Endothelial cell (in vitro differentiated cells): ENCODE results near the gene CELA3B. TPM values are rescaled to one million over a fixed set of nuclear protein-coding genes. Genes with fewer than 3 reads are reported as not detected.

Experiments used
- DNase-seq: peaks from one replicate; pipeline ENCODE4 v3.0.0; 2021; ENCODE audit warnings: low spot score
- H3K27ac Mint-ChIP-seq: one replicate; pipeline ENCODE4 v1.8.0; 2021; ENCODE audit warnings: mixed read lengths, inconsistent platforms; ENCODE audit not compliant: unreplicated experiment
- H3K27me3 Mint-ChIP-seq: one replicate; pipeline ENCODE4 v1.8.0; 2021; ENCODE audit warnings: mild to moderate bottlenecking, moderate library complexity, mixed read lengths, inconsistent platforms; ENCODE audit not compliant: unreplicated experiment
- H3K36me3 Mint-ChIP-seq: one replicate; pipeline ENCODE4 v1.8.0; 2021; ENCODE audit warnings: mild to moderate bottlenecking, low read depth, mixed read lengths, inconsistent platforms; ENCODE audit not compliant: unreplicated experiment
- H3K4me1 Mint-ChIP-seq: one replicate; pipeline ENCODE4 v1.8.0; 2021; ENCODE audit warnings: mild to moderate bottlenecking, mixed read lengths, inconsistent platforms; ENCODE audit not compliant: unreplicated experiment
- H3K4me3 Mint-ChIP-seq: one replicate; pipeline ENCODE4 v1.8.0; 2021; ENCODE audit warnings: mild to moderate bottlenecking, mixed read lengths, inconsistent platforms; ENCODE audit not compliant: unreplicated experiment
- H3K9me3 Mint-ChIP-seq: one replicate; pipeline ENCODE4 v1.8.0; 2021; ENCODE audit warnings: mixed read lengths, inconsistent platforms; ENCODE audit not compliant: unreplicated experiment
- CTCF ChIP-seq: fragments of 200-600 bp; sonication (generic); IDR thresholded peaks from one replicate; pipeline ENCODE4 v1.5.0; 2021; ENCODE audit warnings: antibody characterized with exemption; ENCODE audit not compliant: unreplicated experiment
- total RNA-seq: library from RNA; stranded (reverse); fragmentation: NEBNext Ultra II Directional; extraction: Animal tissue kit (Norgen Biotek cat#: 25700); gene quantifications from one replicate; pipeline ENCODE4 v1.2.1, GENCODE V29; 2021; ENCODE audit not compliant: unreplicated experiment

The CELA3B gene
- total RNA-seq, 1 donor from 2014 or later: not detected

- Mint-ChIP-seq H3K4me1 (peaks cover 66% of the 10 kb centered on the region), H3K4me3 (peak overlapping the region; percentile 88), H3K27ac (no peak overlapping the region), H3K27me3 (peaks cover 22% of the 10 kb centered on the region), H3K9me3 (no peaks in the 10 kb centered on the region), H3K36me3 (peaks cover 34% of the 10 kb centered on the region)
- no peak for DNase-seq
- TF ChIP-seq CTCF: no peak
These were observed 45.4 kb upstream of the CELA3B start for GRCh38 chr1:21931171-21932093.

- no peak for TF ChIP-seq CTCF
- H3K4me1 Mint-ChIP-seq: peaks cover 61% of the 10 kb centered on the region
- H3K4me3 Mint-ChIP-seq: peak overlapping the region; percentile 88
- H3K9me3 Mint-ChIP-seq: no peaks in the 10 kb centered on the region
- peaks cover 34% of the 10 kb centered on the region for H3K36me3 Mint-ChIP-seq
- DNase-seq: no peak
- peaks cover 22% of the 10 kb centered on the region for H3K27me3 Mint-ChIP-seq
- peak overlapping the region; percentile 53 for H3K27ac Mint-ChIP-seq
These were observed 44.7 kb upstream of the CELA3B start for GRCh38 chr1:21932127-21932526.

- H3K27me3 Mint-ChIP-seq: peaks cover 26% of the 10 kb centered on the region
- DNase-seq: peak; percentile 46
- no peak for TF ChIP-seq CTCF
- H3K4me1 Mint-ChIP-seq: peaks cover 60% of the 10 kb centered on the region
- H3K4me3 Mint-ChIP-seq: peak overlapping the region; percentile 88
- H3K36me3 Mint-ChIP-seq: peaks cover 39% of the 10 kb centered on the region
- peak overlapping the region; percentile 93 for H3K27ac Mint-ChIP-seq
- no peaks in the 10 kb centered on the region for H3K9me3 Mint-ChIP-seq
These were observed 43.2 kb upstream of the CELA3B start for GRCh38 chr1:21933397-21934248.

DNA sequence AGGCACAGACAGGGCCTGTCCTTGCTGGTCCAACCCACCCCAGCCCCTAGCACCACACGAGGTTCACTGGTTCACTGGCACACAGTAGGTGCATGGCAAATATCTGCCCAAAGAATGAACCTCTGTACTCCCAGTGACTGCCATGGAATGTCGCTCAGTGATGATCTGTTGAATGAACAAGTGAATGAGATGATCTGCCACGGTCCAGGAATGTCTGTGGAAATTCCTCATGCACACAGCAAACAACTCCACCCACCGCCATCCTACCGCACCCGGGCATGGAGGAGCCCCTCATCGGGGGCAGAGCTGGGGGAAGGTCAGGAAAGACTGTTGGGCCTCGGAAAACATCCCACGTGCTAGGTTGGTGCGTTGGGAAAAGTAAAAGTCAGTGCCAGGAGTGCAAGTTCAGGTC, 41.4 kb upstream of the CELA3B start:
- TF ChIP-seq CTCF: no peak
- H3K36me3 Mint-ChIP-seq: peaks cover 29% of the 10 kb centered on the region
- H3K27me3 Mint-ChIP-seq: peaks cover 21% of the 10 kb centered on the region
- H3K4me1 Mint-ChIP-seq: peaks cover 67% of the 10 kb centered on the region
- H3K27ac Mint-ChIP-seq: peak overlapping the region; percentile 80
- DNase-seq: no peak
- H3K9me3 Mint-ChIP-seq: no peaks in the 10 kb centered on the region
- H3K4me3 Mint-ChIP-seq: peak overlapping the region; percentile 98
